T-helper 2 cell (primary cell): ENCODE results near the gene MUSK.

Experiments
- DNase-seq, 5 experiments: peaks; one replicate each; pipeline versions ENCODE4 v3.0.0 to v3.0.0-alpha.2; 2012 to 2022
- total RNA-seq, 2 donors: gene quantifications; one replicate each; lab custom pipeline; 2026; lab: John Stamatoyannopoulos, UW

MUSK gene
- 0 reads per million in 2 donors for total RNA-seq

DNA sequence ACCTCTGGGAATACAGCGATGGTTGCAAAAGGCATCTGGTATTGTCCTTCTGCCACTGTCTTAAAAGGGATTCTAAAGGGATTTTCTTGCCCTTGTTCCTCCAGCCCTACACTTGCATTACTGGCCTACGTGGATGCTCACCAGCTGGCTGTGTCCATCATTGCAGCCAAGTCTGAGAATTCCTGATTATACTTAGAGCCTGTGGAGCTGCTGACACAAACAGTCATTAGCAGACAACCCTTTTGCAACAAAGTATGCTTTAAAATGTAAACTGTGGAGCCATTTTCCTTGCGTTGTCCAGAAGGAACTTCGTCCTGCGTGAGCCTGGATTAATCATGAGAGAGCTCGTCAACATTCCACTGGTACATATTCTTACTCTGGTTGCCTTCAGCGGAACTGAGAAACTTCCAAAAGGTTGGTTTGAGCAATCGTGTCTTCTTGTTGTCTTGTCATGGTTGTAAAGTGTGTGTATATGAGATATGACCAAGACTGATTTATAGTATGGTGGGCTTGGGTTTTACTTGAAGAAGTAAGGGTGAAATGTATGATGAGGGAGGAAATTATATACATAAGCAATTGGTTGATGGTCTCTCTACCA lies at the start of gene MUSK:
MUSK (plus strand) TSS at position 222 of the 598 bp plus-strand sequence; CDS start at position 336, 114 bp downstream.
- DNase-seq, result no peak

GRCh38 chr9:110619831-110620230 lies 48.8 kb upstream of the MUSK start:
- DNase-seq, result no peak

DNA sequence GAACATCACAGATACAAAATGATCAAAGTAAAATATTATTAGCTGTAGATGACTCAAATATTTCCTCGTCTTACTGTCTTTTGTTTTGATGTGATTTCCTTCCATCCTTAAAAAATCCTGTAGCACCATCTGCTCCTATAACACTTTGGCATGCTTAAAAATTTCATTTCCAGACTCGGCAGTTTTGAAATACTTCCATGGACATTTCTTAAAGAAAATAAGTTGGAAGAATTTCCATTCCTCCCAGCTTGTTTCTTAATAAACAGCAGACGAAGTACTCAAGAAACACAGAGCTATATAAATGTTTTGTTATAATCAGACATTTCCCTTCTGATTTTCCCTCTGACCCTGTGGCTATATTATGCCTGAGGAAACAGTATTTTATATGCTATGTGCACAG lies 47.9 kb upstream of the MUSK start:
- no peak for DNase-seq

DNA sequence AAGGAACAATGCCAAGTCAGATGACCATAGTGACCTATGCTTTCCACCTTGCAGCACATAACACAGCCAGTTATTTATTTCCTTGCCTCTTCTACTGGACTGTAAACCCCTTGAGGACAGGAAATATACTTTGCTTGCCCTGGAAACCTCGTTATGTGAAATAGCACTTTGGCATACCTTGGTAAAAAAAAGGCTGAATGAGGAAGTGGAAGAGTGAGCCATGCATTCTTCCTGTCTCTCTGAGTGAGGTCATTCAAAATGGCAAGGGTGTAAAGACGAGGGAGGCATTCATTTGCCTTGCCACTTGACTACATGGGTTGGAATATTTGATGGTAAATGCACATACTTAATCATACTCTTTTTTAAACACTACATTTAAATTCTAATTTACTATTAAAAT lies 46.2 kb upstream of the MUSK start:
- DNase-seq, result no peak

DNA sequence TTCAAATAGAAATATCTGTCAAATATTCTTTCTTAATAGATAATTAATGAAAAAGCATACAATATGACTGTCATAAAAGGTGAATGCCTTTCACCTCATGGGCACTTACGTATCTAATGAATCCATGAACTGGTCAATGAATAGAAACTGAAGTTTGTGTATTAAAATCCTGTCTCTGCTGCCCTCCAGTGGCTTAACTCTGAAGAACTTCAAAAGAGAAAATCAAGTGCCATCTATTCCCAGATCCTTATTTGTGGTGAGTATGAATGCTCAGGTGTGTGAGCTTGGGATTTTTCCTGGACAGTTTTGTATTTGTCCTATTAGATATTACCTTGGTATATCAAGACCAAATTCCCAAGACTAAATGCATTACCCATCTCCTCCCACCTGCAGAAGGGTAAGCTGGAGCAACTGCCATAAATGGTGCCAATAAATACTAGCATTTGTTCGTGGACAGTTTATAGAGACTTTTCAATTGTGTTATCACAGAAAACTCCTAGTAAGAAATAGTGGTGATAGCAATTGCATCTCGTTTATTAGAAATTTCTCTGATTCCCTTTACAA lies 45.0 kb upstream of the MUSK start:
- DNase-seq, result peak in 1 of 5 experiments; percentile 21

DNA sequence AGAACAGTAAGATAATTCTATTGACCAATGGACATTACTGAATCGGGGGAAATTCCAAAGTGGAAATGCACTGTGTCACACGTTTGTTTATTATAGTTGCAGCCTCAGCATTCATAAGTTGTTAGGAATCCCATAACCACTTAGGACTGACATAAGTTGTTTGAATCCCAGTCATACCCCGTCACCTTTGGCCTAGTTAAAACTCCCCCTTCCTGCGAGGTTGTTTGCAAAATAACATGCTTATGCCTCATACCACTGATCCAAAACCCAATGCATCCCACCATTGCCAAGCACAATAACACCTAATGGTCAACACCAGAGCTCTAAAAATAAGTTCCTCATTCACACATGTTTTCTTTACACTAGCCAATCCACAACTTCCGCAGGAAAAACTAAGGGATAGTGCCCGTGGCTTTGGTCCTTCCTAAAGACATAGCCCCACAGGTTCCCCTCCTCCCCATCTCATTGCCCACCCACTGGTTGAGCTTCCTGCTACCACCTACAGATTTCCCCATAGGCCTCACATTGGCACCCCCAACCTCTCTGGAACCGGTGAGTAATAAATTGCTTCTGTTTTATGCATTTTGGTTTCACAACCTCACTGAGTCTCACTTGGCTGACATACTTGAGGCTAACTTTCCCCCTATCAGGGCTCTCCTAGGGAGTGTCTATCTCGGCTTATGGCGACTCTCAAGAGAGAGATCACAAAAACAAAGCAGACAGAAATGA lies 42.3 kb upstream of the MUSK start:
- peak in 1 of 5 experiments; percentile 83 for DNase-seq

GRCh38 chr9:110635589-110635988 lies 33.0 kb upstream of the MUSK start:
- DNase-seq, result no peak

DNA sequence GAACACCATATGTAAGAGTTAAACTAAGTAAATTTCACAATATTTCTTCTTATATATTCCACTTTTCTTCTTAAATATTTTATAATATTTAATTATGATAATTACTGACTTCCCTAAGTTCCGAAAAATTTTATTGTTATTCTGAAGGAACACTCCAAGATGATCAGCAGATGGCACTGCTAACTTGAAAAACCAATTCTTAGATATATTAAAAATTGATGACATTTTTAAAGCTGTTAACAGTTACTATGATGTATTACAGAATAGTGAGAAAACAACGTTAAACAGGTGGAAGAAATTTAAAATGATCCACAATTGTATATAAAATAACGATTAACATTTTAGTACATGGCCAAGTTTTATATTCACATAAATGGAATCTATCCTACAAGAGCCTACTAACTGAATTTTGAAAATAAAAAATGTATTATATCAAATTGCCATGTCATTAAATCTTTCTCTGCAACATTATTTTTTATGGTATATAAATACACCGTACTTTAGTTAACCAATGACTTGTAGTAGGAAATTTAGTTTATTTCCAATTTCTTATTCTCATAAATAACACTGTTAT lies 30.1 kb upstream of the MUSK start:
- no peak for DNase-seq

- no peak for DNase-seq
Measured at GRCh38 chr9:110640736-110641135, 27.9 kb upstream of the MUSK start.

DNA sequence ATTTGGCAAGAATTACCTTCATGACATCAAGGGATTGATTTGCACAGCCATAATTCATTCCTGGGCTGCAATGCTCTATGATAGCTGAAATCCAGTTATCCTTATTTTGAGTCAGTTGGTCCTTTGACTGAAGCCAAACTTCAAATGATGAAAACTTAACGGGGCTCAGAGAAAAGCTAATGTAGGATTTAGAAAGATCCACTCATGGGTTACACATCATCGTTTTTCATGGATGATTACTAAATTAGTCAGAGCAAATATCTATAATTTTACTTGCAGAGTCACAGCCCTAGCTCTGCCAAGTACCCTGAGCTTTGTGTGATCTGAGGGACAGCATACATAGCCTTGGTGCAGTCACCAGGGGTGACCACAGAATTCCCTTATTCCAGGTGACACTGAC lies 27.3 kb upstream of the MUSK start:
- no peak for DNase-seq

DNA sequence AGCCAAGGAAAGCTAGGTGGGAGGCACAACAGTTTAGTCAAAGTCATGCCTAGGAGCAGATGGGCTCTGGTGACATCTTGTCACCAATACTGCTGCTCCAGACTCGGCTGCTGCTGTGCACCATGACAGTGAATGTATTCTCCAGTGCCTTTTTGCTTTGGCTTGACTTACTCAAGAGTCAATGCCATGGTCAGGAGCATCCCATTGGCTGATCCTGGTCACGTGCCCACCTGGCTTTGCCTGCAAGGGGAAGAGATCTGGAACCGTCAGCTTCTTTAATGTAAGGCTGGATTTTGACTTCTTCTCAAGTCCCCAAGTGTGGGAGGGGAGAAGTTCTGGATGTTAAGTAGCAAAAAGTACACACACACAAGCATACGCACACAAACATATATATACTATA lies 19.9 kb upstream of the MUSK start:
- DNase-seq, result no peak

GRCh38 chr9:110650261-110650660 lies 18.3 kb upstream of the MUSK start:
- DNase-seq, result no peak

GRCh38 chr9:110650991-110651411 lies 17.6 kb upstream of the MUSK start:
- DNase-seq, result no peak

DNA sequence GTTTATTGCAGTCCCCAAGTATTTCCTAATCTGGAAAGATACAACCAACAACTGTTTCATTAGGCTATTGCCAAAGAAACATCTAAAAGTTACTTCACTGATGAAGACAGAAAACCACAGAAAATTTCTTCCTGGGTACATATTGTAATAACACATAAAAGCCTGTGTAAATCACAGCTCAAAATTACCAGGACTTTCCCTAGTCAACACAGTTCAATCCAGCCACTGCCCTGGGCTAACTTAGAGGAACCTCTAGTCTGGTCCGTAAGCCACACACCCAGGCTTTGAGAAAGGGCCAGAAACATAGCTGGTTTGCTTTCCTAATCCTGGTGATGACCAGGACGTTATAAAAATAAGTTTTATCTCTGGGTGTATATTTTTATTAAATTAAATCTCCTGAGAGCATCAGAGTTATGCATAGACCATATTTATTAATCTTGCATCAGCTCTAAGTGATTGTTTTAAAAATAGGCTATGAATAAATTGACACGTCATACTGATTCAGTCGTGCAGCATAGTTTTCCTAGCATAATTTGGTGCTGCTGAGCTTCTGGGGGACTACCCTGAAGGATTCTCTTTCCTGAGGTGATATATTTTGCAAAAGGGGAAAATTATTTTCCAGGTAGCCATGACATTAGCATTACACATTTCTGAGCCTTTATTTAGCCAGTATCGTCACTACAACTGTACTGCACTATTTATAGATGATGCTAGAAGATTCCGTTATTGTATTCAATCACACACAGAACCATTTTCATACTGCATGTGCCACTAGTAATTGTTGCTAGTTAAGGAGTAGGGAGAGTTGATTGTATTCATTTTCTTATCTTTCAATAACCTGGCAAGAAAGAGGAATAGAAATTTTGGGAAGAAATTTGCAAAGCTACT lies 12.6 kb upstream of the MUSK start:
- no peak for DNase-seq

DNA sequence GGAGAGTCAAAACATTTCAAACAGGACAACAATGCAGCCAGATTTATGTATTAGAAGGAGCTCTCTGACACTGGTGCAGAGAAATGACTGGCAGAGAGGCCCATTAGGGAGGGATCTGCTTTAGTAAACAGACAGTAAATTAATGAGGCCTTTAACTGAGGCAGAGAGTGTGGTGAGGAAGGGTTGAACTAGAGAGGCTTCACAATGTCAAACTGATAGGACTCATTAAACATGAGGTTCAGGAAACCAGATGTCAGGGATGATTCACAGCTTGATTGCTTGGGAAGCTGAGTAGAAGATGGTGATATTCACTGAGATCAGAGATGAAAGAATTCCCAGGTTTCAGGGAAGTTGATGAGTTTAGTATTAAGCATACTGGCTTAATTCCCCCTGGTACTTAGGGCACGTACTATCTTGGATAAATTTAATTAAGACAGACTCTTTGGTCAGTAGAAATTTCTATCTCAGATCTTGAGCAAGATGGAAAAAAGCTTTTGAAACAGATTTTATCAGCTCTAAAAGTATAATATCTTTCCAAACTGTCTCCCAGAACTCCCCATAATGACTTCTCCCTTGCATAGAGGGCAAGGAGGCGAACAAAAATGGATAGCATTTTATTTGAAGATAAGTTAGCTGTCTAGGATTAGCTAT lies 8.6 kb upstream of the MUSK start:
- DNase-seq, result no peak

DNA sequence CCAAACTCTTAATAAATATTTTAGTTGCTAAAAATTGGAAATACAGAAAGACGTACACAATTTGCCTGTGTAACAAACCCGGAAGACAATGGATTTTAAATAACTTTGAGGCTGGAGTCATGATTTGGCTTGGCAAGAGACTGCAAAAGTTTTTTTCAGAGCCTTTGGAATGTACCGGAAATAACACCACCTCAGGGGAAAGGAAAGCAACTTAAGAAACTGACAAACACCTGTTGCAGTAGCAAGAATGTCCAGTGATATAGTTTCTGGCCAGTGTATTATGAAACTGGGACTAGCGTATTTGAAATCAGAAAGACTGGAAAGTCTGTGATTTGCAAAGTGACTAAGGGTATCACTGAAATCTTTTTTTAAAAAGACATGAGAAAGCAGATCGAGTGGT lies 842 bp downstream of the MUSK start:
- no peak for DNase-seq

DNA sequence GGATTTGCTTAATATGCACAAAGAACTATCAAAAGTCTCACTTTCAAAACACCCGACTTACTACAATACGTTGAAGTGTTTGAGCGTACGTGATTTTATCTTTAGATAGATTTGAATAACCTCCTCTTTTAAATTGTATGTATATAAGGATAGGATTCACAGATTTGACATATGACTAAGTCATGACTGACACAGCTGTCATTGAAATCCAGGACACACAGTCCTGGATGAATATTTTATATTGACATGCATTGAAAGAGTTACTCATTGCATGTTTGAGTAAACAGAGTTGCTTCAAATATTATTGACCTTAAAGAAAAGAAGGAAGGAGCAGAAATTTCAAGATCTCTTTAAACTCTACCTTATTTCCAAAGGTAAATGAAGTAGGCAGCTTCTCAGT lies 3.3 kb downstream of the MUSK start:
- no peak for DNase-seq

DNA sequence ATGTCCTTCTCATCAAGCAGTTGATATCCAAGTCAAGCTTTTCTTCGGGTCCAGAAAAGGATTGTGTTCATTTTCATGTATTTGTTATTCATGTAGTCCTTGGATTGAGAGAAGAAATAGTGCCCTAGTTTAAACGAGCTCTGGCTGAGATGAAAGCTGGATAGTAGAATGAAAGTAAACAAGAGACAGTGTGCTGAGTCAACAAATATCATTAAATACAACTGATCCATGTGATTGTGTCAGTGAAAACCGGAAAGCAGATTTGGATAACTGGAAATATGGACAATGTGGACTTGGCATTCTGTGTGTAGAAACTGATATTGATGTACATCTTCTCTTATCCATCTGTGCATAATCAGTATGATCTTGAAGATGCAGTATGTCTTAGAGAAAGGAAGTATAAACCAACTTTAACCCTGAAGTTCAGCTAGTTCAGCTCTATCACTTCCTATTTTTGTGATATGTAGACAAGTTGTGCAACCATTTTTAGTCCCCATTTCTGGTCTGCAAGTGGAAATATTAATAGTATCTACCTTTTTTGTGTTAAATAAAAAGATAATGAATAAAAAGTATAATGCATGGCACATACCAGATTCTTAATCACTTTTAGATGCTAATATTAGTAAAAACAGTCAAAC lies 4.4 kb downstream of the MUSK start:
- no peak for DNase-seq

DNA sequence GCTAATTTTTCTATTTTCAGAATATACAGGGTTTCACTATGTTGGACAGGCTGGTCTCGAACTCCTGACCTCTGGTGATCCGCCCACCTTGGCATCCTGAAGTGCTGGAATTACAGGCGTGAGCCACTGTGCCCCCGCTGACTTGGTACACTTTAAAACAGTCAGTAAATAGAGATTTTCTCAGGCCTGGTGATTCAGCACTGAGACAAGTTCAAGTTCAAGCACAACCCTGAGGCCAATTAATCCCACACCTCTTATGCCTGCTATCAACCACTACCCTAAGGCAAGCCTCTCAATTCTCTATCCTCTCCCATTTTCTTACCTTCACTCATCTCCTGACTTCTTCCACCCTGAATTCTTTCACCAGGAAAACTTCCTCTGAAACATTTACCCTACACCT lies 18.9 kb downstream of the MUSK start:
- DNase-seq, result no peak

GRCh38 chr9:110688329-110688728 lies 19.7 kb downstream of the MUSK start:
- peak in 1 of 5 experiments; percentile 2 for DNase-seq

GRCh38 chr9:110691002-110691549 lies 22.5 kb downstream of the MUSK start:
- DNase-seq, result peak in 1 of 5 experiments; percentile 6
